Sigmoid colon (tissue), 7 donors: ENCODE measurements around the gene KISS1R. TPM values are rescaled to one million over a fixed set of nuclear protein-coding genes. Genes with fewer than 3 reads are reported as not detected.

Experiments used
- DNase-seq: peaks from one replicate; pipeline ENCODE4 v3.0.0-alpha.2; 2019
- H3K27ac ChIP-seq, 4 donors: fragments of 200-600 bp; sonication (generic); one replicate each; pipeline ENCODE4 v1.5.1; 2016 to 2019; ENCODE audit warnings: mild to moderate bottlenecking in 1 of 4
- H3K27me3 ChIP-seq, 3 donors: fragments of 200-600 bp; sonication (generic); one replicate each; pipeline ENCODE4 v1.5.1; 2019; ENCODE audit warnings: mild to moderate bottlenecking in 1 of 3
- H3K36me3 ChIP-seq, 4 donors: fragments of 200-600 bp; sonication (generic); one replicate each; pipeline ENCODE4 v1.5.1; 2016 to 2019
- H3K4me1 ChIP-seq, 4 donors: fragments of 200-600 bp; sonication (generic); one replicate each; pipeline ENCODE4 v1.5.1; 2017 to 2019
- H3K4me3 ChIP-seq, 4 donors: fragments of 200-600 bp; sonication (generic); one replicate each; pipeline ENCODE4 v1.5.1; 2017 to 2019; ENCODE audit warnings: mild to moderate bottlenecking in 2 of 4, moderate library complexity in 1 of 4
- H3K9me3 ChIP-seq, 4 donors: fragments of 200-600 bp in 3 of 4; sonication (generic) in 3 of 4; one replicate each; pipeline versions ENCODE4 v1.5.1 to v1.6.1; 2013 to 2019
- CTCF ChIP-seq, 4 experiments: fragments of 450-650 bp in 3 of 4; fragments of 200-600 bp in 1 of 4; IDR thresholded peaks; one replicate each; pipeline ENCODE4 v1.5.1; 2016 to 2019; ENCODE audit warnings: antibody characterized with exemption in 4 of 4, mild to moderate bottlenecking in 3 of 4, moderate library complexity in 2 of 4
- EP300 ChIP-seq, 4 donors: sonication (generic); formaldehyde crosslinking; IDR thresholded peaks; one replicate each; pipeline ENCODE4 v1.6.1; 2017; ENCODE audit warnings: antibody characterized with exemption in 4 of 4
- POLR2A ChIP-seq, 2 donors: fragments of 450-650 bp; IDR thresholded peaks; one replicate each; pipeline ENCODE4 v1.6.1; 2016; ENCODE audit warnings: antibody characterized with exemption in 2 of 2, mild to moderate bottlenecking in 2 of 2, moderate library complexity in 2 of 2
- POLR2AphosphoS5 ChIP-seq, 4 donors: sonication (generic); formaldehyde crosslinking; IDR thresholded peaks; one replicate each; pipeline ENCODE4 v1.6.1; 2017; ENCODE audit warnings: antibody characterized with exemption in 4 of 4
- WGBS, 2 donors: extraction: QIAGEN DNeasy Blood & Tissue Kit; methylation state at CpG; one replicate each; pipeline ENCODE4 v1.1.7; 2013; 5-methylcytosine and 5-hydroxymethylcytosine counted together
- intact Hi-C: fragments of 100-400 bp; cut with DNase I; formaldehyde crosslinking; loops from one replicate; pipeline ENCODE4 v1.15.1; 2023
- polyA plus RNA-seq, 3 donors: library from polyadenylated mRNA; stranded (reverse); fragments of 200-250 nt; gene quantifications; one replicate each; pipeline ENCODE4 v1.2.3, GENCODE V29; 2013
- total RNA-seq, 4 donors: library from RNA; depleted of rRNA; stranded (reverse); fragments of >200 nt; gene quantifications; one replicate each; pipeline ENCODE4 v1.1.0, GENCODE V29; 2016
- donor health status: healthy with polysubstance abuse.
- donor health status: Bipolar disorder and iron deficiency.
- donor health status: healthy.

KISS1R gene
- total and polyA plus RNA-seq, 7 donors = 0.13 TPM; not detected in 6

DNA sequence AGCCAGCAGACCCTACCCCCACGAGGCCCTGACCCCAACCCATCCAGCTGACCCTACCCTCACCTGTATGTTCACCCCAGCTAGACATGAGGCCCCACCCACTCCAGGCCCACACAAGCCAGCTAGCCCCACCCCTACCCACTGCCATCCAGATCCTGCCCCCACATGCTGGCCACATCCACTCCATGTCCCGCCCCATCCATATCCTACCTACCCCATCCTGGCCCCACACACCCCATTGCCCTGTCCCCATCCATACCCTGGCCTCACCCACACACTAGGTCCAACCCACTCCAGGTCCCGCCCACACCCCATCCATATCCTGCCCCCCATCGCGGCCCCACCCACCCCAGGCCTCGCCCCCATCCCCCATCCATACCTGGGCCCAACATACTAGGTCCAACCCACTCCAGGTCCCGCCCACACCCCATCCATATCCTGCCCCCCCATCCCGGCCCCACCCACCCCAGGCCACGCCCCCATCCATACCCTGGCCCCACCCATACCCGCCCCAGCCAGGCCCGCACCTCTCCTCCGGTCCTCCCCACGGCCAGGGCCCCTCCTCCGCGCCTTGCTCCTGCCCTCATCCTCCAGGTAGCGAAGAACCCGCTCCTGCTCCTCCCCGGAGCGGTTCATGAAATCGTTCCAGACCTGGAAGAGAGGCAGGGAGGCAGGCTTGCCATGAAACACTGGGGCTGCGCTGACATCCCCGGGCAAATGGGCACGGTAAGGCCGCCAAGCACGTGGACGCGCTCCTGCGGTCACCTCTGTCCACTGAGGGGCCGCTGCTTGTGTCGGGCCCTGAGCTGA lies 16.6 kb upstream of the KISS1R start:
- Histone ChIP-seq H3K9me3 (no peaks in the 10 kb centered on the region), H3K27ac (no peak overlapping the region), H3K4me3 (no peak overlapping the region), H3K36me3 (peaks cover 0 to 36% (median 13%) of the 10 kb centered on the region in 4 donors), H3K4me1 (no peaks in the 10 kb centered on the region), H3K27me3 (no peaks in the 10 kb centered on the region)
- no peak for DNase-seq
- 66 to 79% methylated on average over 30 of the region's 30 CpGs for WGBS, 2 donors
- no peak for TF ChIP-seq POLR2AphosphoS5 (IDR thresholded peaks at IDR 0.05)
- no peak for TF ChIP-seq POLR2A (IDR thresholded peaks at IDR 0.05)
- TF ChIP-seq CTCF (IDR thresholded peaks at IDR 0.05) = no peak
- TF ChIP-seq EP300 (IDR thresholded peaks at IDR 0.05) = no peak
- intact Hi-C loops = no loop called here

- Histone ChIP-seq H3K36me3 (peaks cover 0 to 36% (median 13%) of the 10 kb centered on the region in 4 donors), H3K27ac (no peak overlapping the region), H3K9me3 (no peaks in the 10 kb centered on the region), H3K4me3 (no peak overlapping the region), H3K27me3 (no peaks in the 10 kb centered on the region), H3K4me1 (no peaks in the 10 kb centered on the region)
- 94 to 95% methylated on average over 27 of the region's 27 CpGs for whole genome bisulfite sequencing, 2 donors
- DNase-seq = no peak
- TF ChIP-seq EP300 (IDR thresholded peaks at IDR 0.05) = no peak
- TF ChIP-seq POLR2A (IDR thresholded peaks at IDR 0.05) = no peak
- no peak for TF ChIP-seq CTCF (IDR thresholded peaks at IDR 0.05)
- no peak for TF ChIP-seq POLR2AphosphoS5 (IDR thresholded peaks at IDR 0.05)
- intact Hi-C loops = no loop called here
Observed at GRCh38 chr19:901216-902092, 15.7 kb upstream of the KISS1R start.

DNA sequence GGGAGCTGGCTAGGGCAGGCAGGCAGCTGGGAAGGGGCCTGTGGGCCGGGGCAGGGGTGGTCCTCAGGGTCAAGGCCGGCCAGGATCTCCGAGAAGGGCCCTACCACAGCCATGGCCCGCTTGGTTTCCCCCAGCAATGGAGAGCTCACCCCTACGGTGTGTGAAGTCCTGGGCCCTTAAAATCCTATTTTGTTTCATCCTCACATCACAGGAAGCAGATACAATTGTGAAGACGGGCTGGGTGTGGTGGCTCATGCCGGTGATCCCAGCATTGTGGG lies 15.1 kb upstream of the KISS1R start:
- H3K4me3 ChIP-seq = no peak overlapping the region
- no peaks in the 10 kb centered on the region for H3K27me3 ChIP-seq
- H3K36me3 ChIP-seq = peaks cover 0 to 31% (median 13%) of the 10 kb centered on the region in 4 donors
- H3K4me1 ChIP-seq = no peaks in the 10 kb centered on the region
- H3K27ac ChIP-seq = no peak overlapping the region
- TF ChIP-seq POLR2AphosphoS5 (IDR thresholded peaks at IDR 0.05) (no peak), CTCF (IDR thresholded peaks at IDR 0.05) (no peak)
- no peaks in the 10 kb centered on the region for H3K9me3 ChIP-seq
- intact Hi-C loops = no loop called here
- no peak for DNase-seq
- WGBS, 2 donors = 89 to 95% methylated on average over 7 of the region's 7 CpGs

DNA sequence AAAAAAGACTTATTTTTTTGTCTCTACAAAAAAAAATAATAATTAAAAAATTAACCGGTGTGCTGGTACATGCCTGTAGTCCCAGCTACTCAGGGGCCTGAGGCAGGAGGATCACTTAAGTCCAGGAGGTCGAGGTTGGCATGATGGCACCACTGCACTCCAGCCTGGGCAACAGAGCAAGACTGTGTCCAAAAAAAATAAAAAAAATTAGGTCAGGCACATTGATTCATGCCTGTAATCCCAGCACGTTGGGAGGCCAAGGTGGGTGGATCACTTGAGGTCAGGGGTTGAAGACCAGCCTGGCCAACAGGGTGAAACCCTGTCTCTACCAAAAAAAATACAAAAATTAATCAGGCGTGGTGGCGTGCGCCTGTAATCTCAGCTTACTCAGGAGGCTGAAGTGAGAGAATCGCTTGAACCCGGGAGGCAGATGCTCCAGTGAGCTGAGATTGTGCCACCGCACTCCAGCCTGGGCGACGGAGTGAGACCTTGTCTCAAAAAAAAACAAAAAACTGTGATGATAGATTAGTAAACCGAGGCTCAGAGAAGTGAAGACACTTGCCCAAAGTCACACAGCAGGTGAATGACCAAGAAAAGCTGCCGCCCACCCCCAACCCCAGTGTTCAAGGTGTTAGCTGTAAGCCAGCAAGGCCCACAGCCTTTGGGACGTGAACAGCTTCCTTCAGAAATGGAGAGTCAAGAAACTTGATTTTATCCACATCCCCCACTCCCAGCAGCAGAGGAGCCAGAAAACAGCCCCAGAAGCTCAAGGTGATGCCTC lies 14.5 kb upstream of the KISS1R start:
- H3K4me3 ChIP-seq = no peak overlapping the region
- H3K4me1 ChIP-seq = no peaks in the 10 kb centered on the region
- no peak for TF ChIP-seq POLR2AphosphoS5 (IDR thresholded peaks at IDR 0.05)
- no peak for TF ChIP-seq POLR2A (IDR thresholded peaks at IDR 0.05)
- no peak for TF ChIP-seq EP300 (IDR thresholded peaks at IDR 0.05)
- TF ChIP-seq CTCF (IDR thresholded peaks at IDR 0.05) = no peak
- H3K27me3 ChIP-seq = no peaks in the 10 kb centered on the region
- H3K27ac ChIP-seq = no peak overlapping the region
- H3K9me3 ChIP-seq = no peaks in the 10 kb centered on the region
- intact Hi-C loops = no loop called here
- peaks cover 0 to 27% (median 13%) of the 10 kb centered on the region in 4 donors for H3K36me3 ChIP-seq
- no peak for DNase-seq
- 93 to 94% methylated on average over 14 of the region's 14 CpGs for WGBS, 2 donors
